PC-9 (cell line): ENCODE results near the gene MYMK. TPM values are rescaled to one million over a fixed set of nuclear protein-coding genes. Genes with fewer than 3 reads are reported as not detected.

Experiments used
- BruUV-seq: library from RNA; stranded (reverse); fragments of 400-500 nt; replicated peaks from 2 replicates; lab custom pipeline; 2021; lab: Mats Ljungman, UMichigan
- CTCF ChIA-PET: fragments of 300-600 bp; sonication (Branson Sonifier 250); formaldehyde crosslinking; loops from one replicate; lab custom pipeline; 2022; ENCODE audit warnings: antibody characterized with exemption; lab: Charles Lee
- POLR2A ChIA-PET: fragments of 300-600 bp; sonication (Branson Sonifier 250); formaldehyde crosslinking; loops from one replicate; lab custom pipeline; 2022; ENCODE audit warnings: antibody characterized with exemption; ENCODE audit not compliant: unreplicated experiment; lab: Charles Lee
- DNase-seq, 2 experiments: peaks; one replicate each; pipeline versions ENCODE4 v3.0.0 to v3.0.0-alpha.2; 2015 to 2022; ENCODE audit warnings: mixed read lengths in 1 of 2
- H2AFZ ChIP-seq: fragments of 200-600 bp; sonication (generic); 2 replicates; pipeline ENCODE4 v1.8.1; 2017; ENCODE audit warnings: antibody characterized with exemption
- H3F3A ChIP-seq: fragments of 200-600 bp; sonication (generic); 2 replicates; pipeline ENCODE4 v1.8.1; 2017; ENCODE audit warnings: antibody characterized with exemption, mild to moderate bottlenecking, low read depth; ENCODE audit not compliant: insufficient read depth
- H3K27ac ChIP-seq: fragments of 200-600 bp; sonication (generic); 2 replicates; pipeline ENCODE4 v1.6.1; 2016; ENCODE audit warnings: mixed run types
- H3K27me3 ChIP-seq: fragments of 200-600 bp; sonication (generic); 2 replicates; pipeline ENCODE4 v1.6.1; 2016; ENCODE audit warnings: low read depth, mixed run types; ENCODE audit not compliant: insufficient read depth
- H3K36me3 ChIP-seq: fragments of 200-600 bp; sonication (generic); 2 replicates; pipeline ENCODE4 v1.6.1; 2016; ENCODE audit warnings: low read depth, mixed run types
- H3K4me1 ChIP-seq: fragments of 200-600 bp; sonication (generic); replicated peaks from 2 replicates; pipeline ENCODE4 v1.6.1; 2016; ENCODE audit warnings: mixed run types; ENCODE audit not compliant: insufficient read depth
- H3K4me2 ChIP-seq: fragments of 200-600 bp; sonication (generic); 2 replicates; pipeline ENCODE4 v1.6.1; 2017; ENCODE audit warnings: mixed run types
- H3K4me3 ChIP-seq: fragments of 200-600 bp; sonication (generic); 2 replicates; pipeline ENCODE4 v1.6.1; 2016; ENCODE audit warnings: mixed run types
- H3K79me2 ChIP-seq: fragments of 200-600 bp; sonication (generic); 2 replicates; pipeline ENCODE4 v1.6.1; 2017; ENCODE audit warnings: low read depth, mixed run types
- H3K9me2 ChIP-seq: fragments of 200-600 bp; sonication (generic); 2 replicates; pipeline ENCODE4 v1.8.1; 2017; ENCODE audit warnings: mild to moderate bottlenecking; ENCODE audit not compliant: insufficient read depth
- H3K9me3 ChIP-seq: fragments of 200-600 bp; sonication (generic); 2 replicates; pipeline ENCODE4 v1.8.1; 2016; ENCODE audit warnings: low read depth; ENCODE audit not compliant: insufficient read depth
- H4K20me1 ChIP-seq: fragments of 200-600 bp; sonication (generic); 2 replicates; pipeline ENCODE4 v1.8.1; 2017; ENCODE audit not compliant: insufficient read depth
- CTCF ChIP-seq: fragments of 200-600 bp; sonication (generic); conservative IDR thresholded peaks from 2 replicates; pipeline ENCODE4 v1.6.1; 2017; ENCODE audit warnings: mixed run types, antibody characterized with exemption, mild to moderate bottlenecking, moderate library complexity
- EZH2 ChIP-seq: fragments of 200-600 bp; sonication (generic); IDR thresholded peaks from 2 replicates; pipeline ENCODE4 v1.8.0; 2017; ENCODE audit warnings: antibody characterized with exemption, low read depth
- intact Hi-C: fragments of 100-400 bp; cut with micrococcal nuclease; formaldehyde crosslinking; loops from one replicate; pipeline ENCODE4 v1.10.0; 2022; ENCODE audit not compliant: unreplicated experiment
- total RNA-seq: library from RNA; stranded (reverse); gene quantifications from 2 replicates; pipeline ENCODE4 v1.2.3, GENCODE V29; 2021

Gene MYMK
- total RNA-seq, 1 experiment from 2014 or later = not detected

- no TSS peak for BruUV-seq
- Histone ChIP-seq H3K4me2 (no peak overlapping the region), H3K9me2 (no peaks in the 10 kb centered on the region), H3K79me2 (no peaks in the 10 kb centered on the region), H3F3A (peaks cover 5% of the 10 kb centered on the region; the same call in 1 of the 2 replicates), H3K27ac (no peak overlapping the region), H2AFZ (no peak overlapping the region), H3K27me3 (no peaks in the 10 kb centered on the region), H3K4me1 (no peaks in the 10 kb centered on the region), H3K36me3 (no peaks in the 10 kb centered on the region), H3K4me3 (no peak overlapping the region), H3K9me3 (no peaks in the 10 kb centered on the region), H4K20me1 (no peaks in the 10 kb centered on the region; the same call in 1 of the 2 replicates)
- no peak for DNase-seq
- intact Hi-C loops = no loop called here
- TF ChIP-seq CTCF (no peak), EZH2 (no peak)
- ChIA-PET CTCF (no interaction called here), POLR2A (no interaction called here)
Observed at GRCh38 chr9:133468777-133469421, 55.9 kb downstream of the MYMK start.

GRCh38 chr9:133468374-133468773 lies 56.4 kb downstream of the MYMK start:
- POLR2A ChIA-PET = no interaction called here
- no peak overlapping the region for H3K27ac ChIP-seq
- TF ChIP-seq EZH2 = no peak
- CTCF ChIA-PET = no interaction called here
- intact Hi-C loops = no loop called here
- no peaks in the 10 kb centered on the region for H3K27me3 ChIP-seq
- H3K4me1 ChIP-seq = no peaks in the 10 kb centered on the region
- no TSS peak for BruUV-seq
- H2AFZ ChIP-seq = no peak overlapping the region
- H3K36me3 ChIP-seq = no peaks in the 10 kb centered on the region
- no peaks in the 10 kb centered on the region for H3K9me3 ChIP-seq
- no peaks in the 10 kb centered on the region for H3K79me2 ChIP-seq
- peaks cover 5% of the 10 kb centered on the region; the same call in 1 of the 2 replicates for H3F3A ChIP-seq
- no peaks in the 10 kb centered on the region; the same call in 1 of the 2 replicates for H4K20me1 ChIP-seq
- no peak overlapping the region for H3K4me2 ChIP-seq
- H3K4me3 ChIP-seq = no peak overlapping the region
- H3K9me2 ChIP-seq = no peaks in the 10 kb centered on the region
- no peak for DNase-seq

- POLR2A ChIA-PET = no interaction called here
- intact Hi-C loops = no loop called here
- BruUV-seq = no TSS peak
Observed at GRCh38 chr9:133467101-133467500, 57.7 kb downstream of the MYMK start.

More at GRCh38 chr9:133467101-133467500, 57.7 kb downstream of the MYMK start:
- no peaks in the 10 kb centered on the region for H3K27me3 ChIP-seq
- H3K9me3 ChIP-seq = no peaks in the 10 kb centered on the region
- TF ChIP-seq EZH2 (no peak), CTCF (no peak)
- H3K79me2 ChIP-seq = 0 out of 2 replicates have a peak, but pooled peaks cover 2% of the 10 kb centered on the region
- H3K4me2 ChIP-seq = no peak overlapping the region
- CTCF ChIA-PET = no interaction called here
- H2AFZ ChIP-seq = no peak overlapping the region
- H3K36me3 ChIP-seq = no peaks in the 10 kb centered on the region
- no peak overlapping the region for H3K4me3 ChIP-seq
- H3K4me1 ChIP-seq = no peaks in the 10 kb centered on the region
- no peaks in the 10 kb centered on the region; the same call in none of the 2 replicates for H4K20me1 ChIP-seq
- no peaks in the 10 kb centered on the region for H3K9me2 ChIP-seq
- H3F3A ChIP-seq = peaks cover 5% of the 10 kb centered on the region; the same call in 1 of the 2 replicates
- H3K27ac ChIP-seq = no peak overlapping the region
- DNase-seq = no peak
